ENCODE measurements around the gene F2RL2.
"Not testable (repeated sequence)": the region's sequence is repeated elsewhere in the genome, so short reads cannot be mapped to it uniquely, and the experiment has no call there.

DNA sequence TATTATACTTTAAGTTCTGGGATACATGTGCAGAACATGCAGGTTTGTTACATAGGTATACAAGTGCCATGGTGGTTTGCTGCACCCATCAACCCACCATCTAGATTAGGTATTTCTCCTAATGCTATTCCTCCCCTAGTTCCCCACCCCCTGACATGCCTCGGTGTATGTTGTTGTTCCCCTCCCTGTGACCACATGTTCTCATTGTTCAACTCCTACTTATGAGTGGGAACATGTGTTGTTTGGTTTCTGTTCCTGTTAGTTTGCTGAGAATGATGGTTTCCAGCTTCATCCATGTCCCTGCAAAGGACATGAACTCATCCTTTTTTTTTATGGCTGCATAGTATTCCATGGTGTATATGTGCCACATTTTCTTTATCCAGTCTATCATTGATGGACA lies 19.2 kb downstream of the F2RL2 start:
- TF ChIP-seq, protein P1, sequence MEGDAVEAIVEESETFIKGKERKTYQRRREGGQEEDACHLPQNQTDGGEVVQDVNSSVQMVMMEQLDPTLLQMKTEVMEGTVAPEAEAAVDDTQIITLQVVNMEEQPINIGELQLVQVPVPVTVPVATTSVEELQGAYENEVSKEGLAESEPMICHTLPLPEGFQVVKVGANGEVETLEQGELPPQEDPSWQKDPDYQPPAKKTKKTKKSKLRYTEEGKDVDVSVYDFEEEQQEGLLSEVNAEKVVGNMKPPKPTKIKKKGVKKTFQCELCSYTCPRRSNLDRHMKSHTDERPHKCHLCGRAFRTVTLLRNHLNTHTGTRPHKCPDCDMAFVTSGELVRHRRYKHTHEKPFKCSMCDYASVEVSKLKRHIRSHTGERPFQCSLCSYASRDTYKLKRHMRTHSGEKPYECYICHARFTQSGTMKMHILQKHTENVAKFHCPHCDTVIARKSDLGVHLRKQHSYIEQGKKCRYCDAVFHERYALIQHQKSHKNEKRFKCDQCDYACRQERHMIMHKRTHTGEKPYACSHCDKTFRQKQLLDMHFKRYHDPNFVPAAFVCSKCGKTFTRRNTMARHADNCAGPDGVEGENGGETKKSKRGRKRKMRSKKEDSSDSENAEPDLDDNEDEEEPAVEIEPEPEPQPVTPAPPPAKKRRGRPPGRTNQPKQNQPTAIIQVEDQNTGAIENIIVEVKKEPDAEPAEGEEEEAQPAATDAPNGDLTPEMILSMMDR (IDR thresholded peaks at IDR 0.05), result not testable (repeated sequence)
- not testable (repeated sequence) for TF ChIP-seq POLR2A (IDR thresholded peaks at IDR 0.05)

All from testis (tissue), 2 donors.